ENCODE measurements around the gene MSANTD1. TPM values are rescaled to one million over a fixed set of nuclear protein-coding genes. Genes with fewer than 3 reads are reported as not detected.
A peak's percentile ranks its signal among the peaks of the same experiment; 100 is the strongest.

Gene MSANTD1
- polyA plus RNA-seq, 1 experiment: 0.04 TPM

DNA sequence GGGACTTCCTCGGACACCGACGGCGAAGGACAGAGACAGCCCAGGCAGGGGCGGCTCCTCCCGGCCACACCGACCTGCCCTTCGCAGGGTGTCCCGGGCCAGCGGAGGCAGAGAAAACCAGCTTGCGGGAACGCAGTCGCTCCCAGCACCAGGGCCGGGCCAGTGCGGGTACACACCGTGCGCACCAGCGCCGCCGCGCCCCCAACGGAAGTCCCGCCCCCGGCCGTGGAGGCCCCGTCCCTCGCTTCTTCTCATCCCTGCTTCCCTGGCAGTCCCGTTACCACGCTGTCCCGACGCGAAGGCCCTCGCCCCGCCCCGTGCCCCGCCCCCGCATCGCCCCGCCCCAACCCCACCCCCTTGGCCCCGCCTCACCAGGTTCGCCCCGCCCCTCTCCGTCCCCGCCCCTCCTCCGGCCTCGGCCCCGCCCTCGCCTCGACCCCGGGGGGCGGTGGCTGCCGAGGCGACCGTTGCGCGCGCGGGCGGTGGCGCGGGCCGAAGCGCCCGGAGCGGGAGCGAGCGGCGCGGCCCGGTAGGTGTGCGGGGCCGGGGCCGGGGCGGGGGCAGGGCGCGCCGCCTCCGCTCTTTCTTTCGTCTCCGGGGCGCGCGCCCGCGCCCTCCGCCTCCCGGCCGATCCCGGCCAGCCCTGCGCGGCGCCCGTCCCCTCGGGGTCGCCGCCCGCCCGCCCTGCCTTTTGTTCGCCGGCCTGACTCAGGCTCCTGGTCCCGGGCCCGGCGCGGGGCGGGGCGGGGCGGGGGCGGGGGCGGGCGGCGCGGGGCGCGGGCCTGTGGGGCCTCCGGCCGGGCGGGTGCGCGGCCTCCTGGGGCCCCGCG, 43.8 kb downstream of the MSANTD1 start, which contains the start of gene RGS12:
Gene RGS12 (plus strand): TSS at position 451 of the 830 bp plus-strand sequence. CDS start 23,150 bp downstream, outside the sequence.
- peaks cover 2% of the 10 kb centered on the region for H3K27me3 ChIP-seq (ENCODE audit: control insufficient read depth, insufficient read depth, low read length)
- peak within 1 kb of the TSS; percentile 78 for H3K27ac ChIP-seq (ENCODE audit: low read depth, low read length)
- peak within 1 kb of the TSS; percentile 85 for H3K4me3 ChIP-seq (ENCODE audit: low read depth, low read length)
- peak; percentile 87 for DNase-seq (ENCODE audit: low read depth, low spot score)
- ChIA-PET CTCF (interaction anchor here (1.6 to 1.7 kb wide), 2 partner anchors 186 to 188 kb away, joined by 4 to 5 read pairs; no protein-coding TSS in a partner anchor), POLR2A (interaction anchor here (1.2 to 1.5 kb wide), 2 partner anchors 9 to 16 kb away, joined by 3 read pairs; no protein-coding TSS in a partner anchor)
- H3K9me3 ChIP-seq (ENCODE audit: control insufficient read depth, insufficient read depth, low read length): peaks cover 11% of the 10 kb centered on the region
- TF ChIP-seq, protein P1, sequence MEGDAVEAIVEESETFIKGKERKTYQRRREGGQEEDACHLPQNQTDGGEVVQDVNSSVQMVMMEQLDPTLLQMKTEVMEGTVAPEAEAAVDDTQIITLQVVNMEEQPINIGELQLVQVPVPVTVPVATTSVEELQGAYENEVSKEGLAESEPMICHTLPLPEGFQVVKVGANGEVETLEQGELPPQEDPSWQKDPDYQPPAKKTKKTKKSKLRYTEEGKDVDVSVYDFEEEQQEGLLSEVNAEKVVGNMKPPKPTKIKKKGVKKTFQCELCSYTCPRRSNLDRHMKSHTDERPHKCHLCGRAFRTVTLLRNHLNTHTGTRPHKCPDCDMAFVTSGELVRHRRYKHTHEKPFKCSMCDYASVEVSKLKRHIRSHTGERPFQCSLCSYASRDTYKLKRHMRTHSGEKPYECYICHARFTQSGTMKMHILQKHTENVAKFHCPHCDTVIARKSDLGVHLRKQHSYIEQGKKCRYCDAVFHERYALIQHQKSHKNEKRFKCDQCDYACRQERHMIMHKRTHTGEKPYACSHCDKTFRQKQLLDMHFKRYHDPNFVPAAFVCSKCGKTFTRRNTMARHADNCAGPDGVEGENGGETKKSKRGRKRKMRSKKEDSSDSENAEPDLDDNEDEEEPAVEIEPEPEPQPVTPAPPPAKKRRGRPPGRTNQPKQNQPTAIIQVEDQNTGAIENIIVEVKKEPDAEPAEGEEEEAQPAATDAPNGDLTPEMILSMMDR (IDR thresholded peaks at IDR 0.05; ENCODE audit: low read depth, low read length): no peak

DNA sequence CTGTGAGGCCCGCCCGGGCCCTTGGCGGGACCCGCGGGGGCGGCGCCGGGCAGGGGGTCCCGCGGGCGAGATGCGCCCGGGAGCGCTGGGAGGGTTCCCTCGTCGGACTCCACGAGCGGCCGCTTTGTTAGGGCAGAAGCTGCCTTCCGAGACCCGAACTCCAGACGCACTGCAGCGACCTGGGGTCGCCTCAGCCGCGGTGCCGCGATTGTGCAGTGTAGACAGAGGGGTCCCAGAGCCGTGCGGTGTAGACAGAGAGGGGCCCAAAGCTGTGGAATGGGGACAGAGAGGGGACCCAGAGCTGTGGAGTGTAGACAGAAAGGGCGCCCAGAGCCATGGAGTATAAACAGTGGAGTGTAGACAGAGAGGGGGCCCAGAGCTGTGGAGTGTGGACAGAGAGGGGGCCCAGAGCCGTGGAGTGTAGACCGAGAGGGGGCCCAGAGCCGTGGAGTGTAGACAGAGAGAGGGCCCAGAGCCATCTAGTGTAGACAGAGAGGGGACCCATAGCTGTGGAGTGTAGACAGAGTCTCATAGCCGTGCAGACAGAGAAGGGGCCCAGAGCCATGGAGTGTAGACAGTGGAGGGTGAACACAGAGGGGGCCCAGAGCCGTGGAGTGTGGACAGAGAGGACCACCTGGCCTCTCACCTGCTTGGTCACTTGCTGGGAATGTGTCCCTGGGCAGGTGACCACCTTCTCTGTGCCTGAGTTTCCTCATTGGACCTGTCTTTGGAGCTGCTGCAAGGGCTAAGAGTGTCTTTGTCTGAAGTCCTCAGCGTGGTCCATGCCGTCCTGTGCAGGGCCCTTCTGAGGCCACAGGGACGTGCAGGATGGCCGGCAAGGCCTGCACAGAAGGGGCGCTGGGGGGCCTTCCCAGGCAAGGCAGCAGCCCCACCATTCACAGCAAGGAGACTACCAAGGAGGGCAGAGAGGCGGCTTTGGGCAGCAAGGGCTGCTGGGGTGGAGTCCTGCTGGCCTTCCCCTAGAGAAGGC, 44.7 kb downstream of the MSANTD1 start:
- Histone ChIP-seq H3K27ac (ENCODE audit: low read depth, low read length) (peak overlapping the region; percentile 52), H3K27me3 (ENCODE audit: control insufficient read depth, insufficient read depth, low read length) (no peaks in the 10 kb centered on the region), H3K4me3 (ENCODE audit: low read depth, low read length) (peak overlapping the region; percentile 85), H3K9me3 (ENCODE audit: control insufficient read depth, insufficient read depth, low read length) (peaks cover 13% of the 10 kb centered on the region)
- DNase-seq (ENCODE audit: low read depth, low spot score): no peak
- TF ChIP-seq, protein P1 (IDR thresholded peaks at IDR 0.05; ENCODE audit: low read depth, low read length): no peak
- ChIA-PET CTCF (interaction anchor here (1.7 kb wide), 1 partner anchor 186 kb away, joined by 4 read pairs; no protein-coding TSS in a partner anchor), POLR2A (interaction anchor here (0.6 to 1.5 kb wide), 3 partner anchors 10 to 83 kb away, joined by 3 to 4 read pairs (median 3); no protein-coding TSS in a partner anchor)

DNA sequence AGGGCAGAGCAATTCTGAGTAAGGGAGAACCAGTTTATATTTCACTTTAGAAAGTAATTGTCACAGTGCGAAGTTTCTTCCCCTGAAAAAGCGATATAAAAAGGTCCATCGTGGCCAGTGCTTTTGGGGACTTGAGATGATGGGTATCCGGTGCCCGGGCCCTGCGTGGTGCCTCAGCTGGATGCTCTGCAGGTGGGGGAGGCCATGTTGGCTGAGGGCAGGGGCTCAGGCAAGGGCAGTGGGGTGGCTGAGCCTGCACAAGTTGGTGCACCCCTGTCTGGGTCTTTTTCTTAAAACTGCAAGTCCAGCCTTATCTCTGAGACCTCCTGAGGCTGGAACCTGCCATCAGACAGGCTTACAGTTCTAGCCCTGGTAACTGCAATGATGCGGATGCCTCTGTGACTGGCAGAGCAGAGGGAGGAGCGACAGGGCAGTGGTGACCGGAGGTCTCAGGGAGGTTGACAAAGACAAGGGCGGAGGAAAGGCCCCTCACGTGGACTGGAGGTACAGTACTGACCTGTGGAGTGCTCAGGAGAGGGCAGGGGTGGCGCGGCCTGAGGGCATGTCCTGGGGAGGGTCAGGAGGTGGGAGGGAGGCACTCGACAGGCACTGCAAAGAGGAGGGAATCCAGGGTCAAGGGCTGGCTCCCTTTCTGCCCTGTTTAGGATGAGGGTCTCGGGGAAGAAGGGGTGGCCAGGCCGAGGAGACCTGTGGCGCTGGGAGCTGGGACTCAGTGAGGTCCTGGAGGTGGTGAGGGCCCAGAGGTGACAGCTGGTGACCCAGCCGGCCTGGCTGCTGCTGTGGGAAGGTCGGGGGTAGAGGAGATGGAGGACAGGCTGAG, 45.7 kb downstream of the MSANTD1 start:
- H3K27me3 ChIP-seq (ENCODE audit: control insufficient read depth, insufficient read depth, low read length): no peaks in the 10 kb centered on the region

More for the DNA sequence above, 45.7 kb downstream of the MSANTD1 start:
- Histone ChIP-seq H3K27ac (ENCODE audit: low read depth, low read length) (no peak overlapping the region), H3K4me3 (ENCODE audit: low read depth, low read length) (peak overlapping the region; percentile 85; the same call in 1 of the 2 replicates), H3K9me3 (ENCODE audit: control insufficient read depth, insufficient read depth, low read length) (peaks cover 13% of the 10 kb centered on the region)
- TF ChIP-seq, protein P1 (IDR thresholded peaks at IDR 0.05; ENCODE audit: low read depth, low read length): no peak
- CTCF ChIA-PET: no interaction called here
- DNase-seq (ENCODE audit: low read depth, low spot score): no peak
- POLR2A ChIA-PET: interaction anchor here (1.1 kb wide), 1 partner anchor 53 kb away, joined by 4 read pairs; no protein-coding TSS in a partner anchor

All from AG04450 (cell line).